Stimulated activated CD8-positive, alpha-beta memory T cell treated with anti-CD3 and anti-CD28 coated beads, Interleukin-15, amount 100 ng/mL, for 24 hours (primary cell): ENCODE results near the gene IZUMO4.
"Not testable (repeated sequence)": the region's sequence is repeated elsewhere in the genome, so short reads cannot be mapped to it uniquely, and the experiment has no call there.

Source experiments
- DNase-seq: peaks from one replicate; pipeline ENCODE4 v3.0.0-alpha.2; 2020; ENCODE audit warnings: low read depth

Gene IZUMO4

DNA sequence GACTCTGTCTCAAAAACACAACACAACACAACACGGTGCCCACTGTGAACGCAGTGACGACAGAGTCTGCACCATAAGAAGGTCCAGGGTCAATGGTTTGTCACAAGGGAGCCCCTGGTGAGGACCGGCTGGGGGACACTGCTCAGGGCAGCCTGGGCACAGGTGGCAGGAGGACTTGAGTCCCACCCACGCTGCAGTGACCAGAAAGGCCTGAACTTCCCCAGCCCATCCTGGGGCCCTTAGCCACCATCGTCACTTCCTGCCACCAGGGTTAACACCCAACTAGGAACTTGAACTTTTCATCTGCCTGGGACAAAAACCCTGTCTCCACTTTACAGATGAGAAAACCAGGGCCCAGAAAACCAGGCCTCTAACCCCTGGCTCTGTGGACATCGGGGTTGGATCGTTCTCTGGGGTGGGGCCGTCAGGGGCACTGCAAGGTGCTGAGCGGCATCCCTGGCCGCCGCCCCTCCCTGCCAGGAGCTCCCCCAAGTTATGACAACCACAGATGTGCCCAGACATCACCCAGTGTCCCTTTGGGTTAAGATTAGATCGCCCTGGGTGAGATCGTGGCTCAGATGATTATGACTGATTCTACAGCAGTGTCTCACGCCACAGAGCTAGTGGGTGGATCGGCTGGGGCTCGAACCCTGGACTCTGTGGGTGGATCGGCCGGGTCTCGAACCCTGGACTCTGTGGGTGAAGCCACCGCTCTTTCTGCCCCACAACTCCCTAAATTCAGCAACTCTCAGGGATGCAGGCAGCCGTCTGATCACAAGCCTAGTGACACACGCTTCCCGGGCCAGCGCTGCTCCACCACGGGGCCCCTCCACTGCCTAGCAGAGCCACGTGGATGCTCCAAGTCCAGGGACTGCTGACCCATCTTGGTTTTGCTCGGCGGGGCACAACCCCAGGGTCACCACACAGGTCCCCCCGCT lies 14.6 kb upstream of the IZUMO4 start:
- no peak for DNase-seq

DNA sequence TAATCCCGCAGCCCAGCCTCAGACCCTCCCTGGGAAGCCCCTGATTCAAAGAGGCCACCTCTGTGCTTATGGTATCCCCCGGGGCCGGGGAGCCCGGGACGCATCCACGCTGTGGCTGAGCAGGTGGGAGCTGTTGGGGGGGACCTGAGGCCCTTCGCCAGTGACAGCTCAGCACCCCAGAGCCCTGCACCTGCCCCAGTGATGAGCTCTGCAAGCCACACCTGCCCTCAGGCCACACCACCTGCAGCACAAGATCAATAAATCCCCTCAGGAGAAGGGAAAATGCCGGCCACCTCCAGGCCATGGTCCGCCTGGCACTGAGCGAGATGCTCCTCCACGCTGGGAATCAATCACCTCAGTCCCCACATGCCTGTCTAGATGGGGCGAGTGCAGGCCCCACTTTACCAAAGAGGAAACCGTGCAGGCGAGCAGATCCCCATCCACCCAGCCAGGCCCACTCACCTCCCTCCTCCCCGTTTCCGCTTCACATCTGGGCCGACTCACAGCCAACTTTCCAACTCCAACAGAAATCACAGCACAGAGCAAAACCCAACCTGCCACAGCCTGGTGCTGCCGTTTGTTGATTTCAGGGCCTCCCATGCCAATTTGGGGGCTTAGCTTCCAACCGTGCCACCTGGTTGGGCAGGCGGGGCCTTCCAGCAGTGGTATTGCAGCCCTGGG lies 13.4 kb upstream of the IZUMO4 start:
- peak; percentile 29 for DNase-seq

DNA sequence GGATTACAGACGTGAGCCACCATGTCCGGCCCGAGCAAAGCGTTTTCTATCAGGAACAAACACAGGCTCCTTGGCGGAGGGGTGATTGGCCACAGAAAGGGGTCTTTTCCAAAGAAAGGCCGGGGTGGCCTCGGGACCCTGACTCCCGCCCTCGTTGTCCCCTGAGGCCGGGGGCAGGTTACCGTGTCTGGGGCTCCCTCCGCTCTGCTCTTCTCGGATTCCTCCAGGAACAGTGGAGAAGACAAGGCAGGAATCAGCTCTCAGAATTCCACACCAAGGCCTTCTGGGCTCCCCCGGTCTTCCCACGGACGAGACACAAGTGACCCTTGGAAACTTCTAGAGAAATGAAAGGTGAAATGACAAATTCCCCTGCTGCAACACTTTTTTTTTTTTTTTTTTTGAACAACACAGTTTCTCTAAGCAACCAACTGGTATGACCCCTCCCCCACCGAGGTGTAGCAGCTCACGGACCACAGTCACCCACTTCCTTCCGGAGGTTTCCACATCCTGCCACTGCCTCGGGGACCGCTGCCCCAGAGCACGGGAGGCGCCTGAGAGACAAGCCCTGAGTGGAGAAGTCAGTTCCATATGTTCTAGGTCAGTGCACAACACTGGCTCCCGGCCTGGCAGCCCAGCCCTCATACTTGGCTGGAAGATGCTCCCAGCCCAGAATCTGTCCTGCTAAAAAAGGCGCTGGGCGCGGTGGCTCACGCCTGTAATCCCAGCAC lies 11.6 kb upstream of the IZUMO4 start:
- peak; percentile 81 for DNase-seq

- not testable (repeated sequence) for DNase-seq
Measured at GRCh38 chr19:2086695-2087620, 9.8 kb upstream of the IZUMO4 start.

DNA sequence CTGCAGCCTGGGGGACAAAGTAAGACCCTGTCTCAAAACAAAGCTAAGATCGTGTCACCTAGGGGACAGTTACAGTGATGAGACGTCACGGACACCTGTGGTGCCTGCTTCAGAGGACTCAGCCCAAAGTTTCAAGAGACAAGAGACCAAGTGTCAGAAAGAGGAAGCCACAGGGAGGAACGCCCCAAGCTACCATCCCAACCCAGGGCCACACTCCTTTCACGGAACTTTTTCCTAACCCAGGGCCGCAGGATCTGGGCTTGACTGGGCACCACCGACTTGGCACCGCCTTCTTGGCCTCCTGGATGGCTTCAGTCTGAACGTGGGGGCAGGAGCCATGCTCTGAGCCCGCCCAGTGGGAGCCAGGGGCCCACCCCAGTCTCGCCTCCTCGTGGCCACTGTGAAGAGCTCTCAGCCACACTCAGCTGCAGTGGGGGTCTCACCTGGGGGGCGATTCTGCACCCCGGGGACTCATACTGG lies 9.1 kb upstream of the IZUMO4 start:
- DNase-seq, result no peak

- no peak for DNase-seq
Measured at GRCh38 chr19:2089001-2089711, 7.6 kb upstream of the IZUMO4 start.

DNA sequence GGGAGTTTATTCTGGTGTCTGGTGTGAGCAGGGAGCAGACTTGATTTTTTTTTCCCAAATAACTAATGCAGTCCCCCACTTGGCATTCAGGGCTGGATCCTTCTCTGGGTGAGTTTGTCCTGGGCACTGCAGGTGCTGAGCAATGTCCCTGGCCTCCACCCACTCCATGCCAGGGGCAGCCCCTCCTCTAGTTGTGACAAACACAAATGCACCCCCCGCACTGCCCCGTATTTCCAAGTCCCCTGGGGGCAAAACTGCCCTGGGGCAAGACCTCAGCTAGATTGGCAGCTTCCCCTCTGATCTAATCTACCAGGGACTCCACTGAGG lies 7.0 kb upstream of the IZUMO4 start:
- no peak for DNase-seq

- DNase-seq, result not testable (repeated sequence)
Measured at GRCh38 chr19:2091926-2092525, 4.7 kb upstream of the IZUMO4 start.

DNA sequence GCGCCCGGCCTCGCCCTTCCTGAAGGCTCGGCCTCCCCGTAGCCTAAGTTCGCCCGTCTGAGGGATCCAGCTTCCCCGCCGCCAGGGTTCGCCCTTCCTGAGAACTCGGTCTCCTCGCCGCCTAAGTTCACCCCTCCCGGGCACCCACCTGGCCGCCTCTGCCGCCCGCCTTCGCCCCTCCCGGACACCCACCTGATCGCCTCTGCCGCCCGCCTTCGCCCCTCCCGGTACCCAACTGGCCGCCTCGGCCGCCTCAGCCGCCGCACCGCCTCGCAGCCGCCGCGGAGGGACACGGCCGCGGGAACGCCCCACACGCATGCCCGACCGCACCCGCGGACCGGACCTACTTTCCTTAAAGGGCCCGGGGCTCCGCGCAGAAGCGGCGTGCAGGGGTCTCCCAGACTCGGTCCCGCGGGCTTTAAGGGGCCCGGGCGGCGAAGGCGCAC lies 658 bp upstream of the IZUMO4 start, which contains the start of gene MOB3A:
TSS of gene MOB3A (minus strand) at position 293 of the 446 bp plus-strand sequence. CDS start 17,766 bp downstream, outside the sequence.
- DNase-seq, result no peak

GRCh38 chr19:2097203-2097885 lies 629 bp downstream of the IZUMO4 start:
- no peak for DNase-seq

DNA sequence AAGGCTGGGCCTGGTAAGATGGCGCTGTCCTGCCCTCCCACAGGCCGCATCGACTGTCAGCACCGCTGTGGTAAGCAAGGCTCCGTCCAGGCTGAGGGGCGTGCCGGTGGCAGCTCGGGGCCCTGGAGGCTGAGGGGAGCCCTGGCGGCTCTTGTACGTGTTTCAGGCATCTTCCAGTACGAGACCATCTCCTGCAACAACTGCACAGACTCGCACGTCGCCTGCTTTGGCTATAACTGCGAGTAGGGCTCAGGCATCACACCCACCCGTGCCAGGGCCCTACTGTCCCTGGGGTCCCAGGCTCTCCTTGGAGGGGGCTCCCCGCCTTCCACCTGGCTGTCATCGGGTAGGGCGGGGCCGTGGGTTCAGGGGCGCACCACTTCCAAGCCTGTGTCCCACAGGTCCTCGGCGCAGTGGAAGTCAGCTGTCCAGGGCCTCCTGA lies 1.2 kb downstream of the IZUMO4 start:
- no peak for DNase-seq

DNA sequence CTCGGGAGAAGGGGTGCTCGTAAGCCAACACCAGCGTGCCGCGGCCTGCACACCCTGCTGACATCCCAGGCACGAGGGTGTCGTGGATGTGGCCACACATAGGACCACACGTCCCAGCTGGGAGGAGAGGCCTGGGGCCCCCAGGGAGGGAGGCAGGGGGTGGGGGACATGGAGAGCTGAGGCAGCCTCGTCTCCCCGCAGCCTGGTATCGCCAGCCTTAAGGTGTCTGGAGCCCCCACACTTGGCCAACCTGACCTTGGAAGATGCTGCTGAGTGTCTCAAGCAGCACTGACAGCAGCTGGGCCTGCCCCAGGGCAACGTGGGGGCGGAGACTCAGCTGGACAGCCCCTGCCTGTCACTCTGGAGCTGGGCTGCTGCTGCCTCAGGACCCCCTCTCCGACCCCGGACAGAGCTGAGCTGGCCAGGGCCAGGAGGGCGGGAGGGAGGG lies 2.4 kb downstream of the IZUMO4 start:
- DNase-seq, result no peak

GRCh38 chr19:2099937-2100718 lies 3.4 kb downstream of the IZUMO4 start:
- DNase-seq, result no peak

DNA sequence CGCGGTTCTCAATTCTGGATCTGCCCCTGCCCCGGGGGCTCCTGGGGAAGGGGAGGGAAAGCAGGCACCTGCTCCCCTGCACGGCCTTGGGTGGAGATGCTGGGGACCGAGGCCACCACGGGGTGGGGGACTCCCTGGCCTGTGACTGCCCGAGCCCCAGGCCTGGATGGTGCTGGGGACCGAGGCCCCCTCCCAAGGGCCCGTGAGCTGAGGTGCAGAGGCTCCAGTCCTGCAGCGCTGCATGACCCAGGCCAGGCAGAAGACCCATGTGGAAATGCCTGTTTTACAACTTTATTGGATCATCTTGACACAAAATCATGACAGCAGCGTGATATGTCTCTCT lies 4.0 kb downstream of the IZUMO4 start:
- no peak for DNase-seq

DNA sequence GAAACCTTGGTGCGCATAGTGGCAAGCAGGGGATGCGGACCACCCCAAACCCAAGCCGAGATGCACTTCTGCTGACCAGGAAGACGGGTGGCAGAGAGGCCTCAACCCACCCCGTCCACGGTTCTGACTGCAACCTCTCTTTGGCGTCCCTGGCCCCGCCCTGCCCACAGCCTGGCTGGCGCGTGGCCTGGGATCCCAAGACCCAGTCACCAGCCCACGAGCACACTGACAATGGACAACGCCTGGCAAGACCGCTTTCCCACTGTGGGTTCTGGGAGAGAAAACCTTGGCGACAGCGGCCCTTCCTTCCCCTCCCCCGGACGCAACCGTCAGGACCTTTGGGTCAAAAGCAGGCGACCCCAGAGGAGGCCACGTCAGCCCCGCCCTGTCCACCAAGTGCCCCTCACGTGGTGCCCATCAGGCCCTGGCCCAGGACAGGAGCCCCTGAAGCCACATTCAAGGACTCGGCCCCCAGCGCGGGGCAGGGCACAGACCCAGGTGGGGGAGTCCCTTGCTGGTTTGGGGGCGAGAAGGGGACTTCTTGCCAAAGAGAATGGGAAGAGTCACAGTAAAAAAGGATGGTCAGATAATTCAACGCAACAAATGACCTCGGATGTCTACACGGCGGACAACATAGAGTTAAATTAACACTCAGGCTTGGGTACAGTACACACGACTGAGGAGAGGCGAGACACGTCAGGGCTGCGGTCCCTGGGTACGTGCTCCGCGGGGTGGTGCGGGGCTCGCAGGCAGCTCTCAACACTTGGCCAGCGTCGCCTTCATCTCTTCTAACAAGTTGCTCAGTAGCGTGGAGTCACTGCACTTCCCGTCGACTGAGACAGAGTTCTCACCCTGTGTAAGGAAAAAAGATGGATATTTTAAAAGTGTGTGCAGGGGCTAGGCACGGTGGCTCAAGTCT lies 5.0 kb downstream of the IZUMO4 start:
- no peak for DNase-seq

DNA sequence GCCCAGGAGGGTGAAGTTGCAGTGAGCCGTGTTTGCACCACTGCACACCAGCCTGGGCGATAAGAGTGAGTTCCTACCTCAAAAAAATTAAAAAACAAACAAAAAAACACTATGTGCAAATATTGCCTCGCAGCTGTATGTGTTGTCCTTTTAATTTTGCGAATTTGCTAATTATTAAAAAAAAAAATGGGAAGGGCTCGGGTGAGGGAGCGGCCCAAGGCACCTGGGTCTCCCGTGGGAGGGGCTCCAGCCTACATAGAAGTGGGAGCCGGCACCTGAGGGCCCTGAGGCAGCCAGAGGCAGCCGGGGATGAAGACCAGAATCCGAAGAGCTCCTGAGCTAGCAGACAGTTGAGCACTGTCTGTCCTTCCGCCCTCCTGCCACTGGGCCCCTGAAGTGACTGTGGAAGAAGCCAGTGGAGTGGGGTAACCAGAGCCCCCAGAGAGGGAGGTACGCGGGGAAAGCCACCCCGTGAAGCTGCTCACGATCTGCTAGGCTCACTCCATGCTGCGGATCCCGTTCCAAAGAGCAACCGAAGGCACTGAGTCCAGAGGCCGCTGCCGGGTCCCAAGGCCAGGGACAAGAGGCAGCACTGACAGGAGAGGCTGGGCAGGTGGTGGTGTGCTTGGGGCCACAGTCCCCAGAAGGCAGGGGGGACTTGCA lies 6.5 kb downstream of the IZUMO4 start:
- no peak for DNase-seq
